NCI-H128 (cell line): ENCODE results near the gene OR52A5.

Experiments used
- DNase-seq: peaks from one replicate; lab custom pipeline; 2025; ENCODE audit not compliant: unreplicated experiment; lab: John Stamatoyannopoulos, UW

Gene OR52A5

DNA sequence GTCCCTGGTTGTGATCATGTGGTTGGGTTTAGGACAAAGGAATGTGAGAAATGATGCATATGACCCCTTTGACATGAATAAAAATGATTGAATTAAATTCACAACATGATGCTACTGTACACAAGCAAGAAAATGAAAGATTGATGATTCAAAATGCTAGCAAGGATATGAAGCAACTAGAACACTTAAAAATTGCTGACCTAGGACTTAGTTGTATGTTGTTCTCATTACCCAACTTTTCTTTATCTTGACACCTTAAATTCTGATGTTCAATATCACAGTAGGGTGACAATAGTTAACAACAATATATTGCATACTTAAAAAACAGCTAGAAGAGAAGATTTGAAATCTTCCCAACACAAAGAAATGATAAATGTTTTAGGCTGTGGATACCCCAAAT, 20.6 kb downstream of the OR52A5 start:
- no peak for DNase-seq

GRCh38 chr11:5115339-5115738, 22.8 kb downstream of the OR52A5 start:
- no peak for DNase-seq

DNA sequence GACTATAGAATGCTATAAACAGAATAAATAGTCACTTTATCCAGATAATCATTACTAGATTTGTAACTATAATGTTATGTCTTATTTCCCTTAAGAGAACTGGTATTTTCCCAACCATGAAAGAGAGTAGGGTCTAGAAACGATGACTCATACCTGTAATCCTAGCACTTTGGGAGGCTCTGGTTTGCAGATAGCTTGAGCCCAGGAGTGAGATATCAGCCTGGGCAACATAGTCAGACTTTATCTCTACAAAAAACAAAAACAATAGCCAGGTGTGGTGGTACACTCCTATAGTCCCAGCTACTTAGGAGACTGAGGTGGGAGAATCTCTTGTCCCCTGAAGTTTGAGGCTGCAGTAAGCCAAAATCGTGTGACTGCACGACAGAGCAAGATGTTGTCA, 30.9 kb downstream of the OR52A5 start:
- no peak for DNase-seq

DNA sequence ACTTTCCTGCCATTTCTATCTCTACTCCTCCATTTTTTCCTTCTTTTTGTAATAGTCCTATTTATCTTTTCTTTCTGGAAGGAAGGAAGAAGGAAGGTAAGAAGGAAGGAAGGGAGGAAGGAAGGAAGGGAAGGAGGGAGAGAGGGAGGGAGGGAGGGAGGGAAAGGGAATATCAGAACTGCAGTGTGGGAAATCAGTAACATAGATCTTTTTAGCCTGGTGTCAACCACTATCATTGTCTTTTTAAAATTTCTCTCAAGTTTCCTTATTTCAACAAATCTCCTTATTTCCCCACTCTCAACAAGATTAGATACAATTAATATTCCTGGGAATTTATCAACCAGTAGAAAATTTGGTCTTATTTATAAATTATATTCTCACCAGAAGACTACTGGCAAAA, 35.1 kb downstream of the OR52A5 start:
- DNase-seq = no peak

DNA sequence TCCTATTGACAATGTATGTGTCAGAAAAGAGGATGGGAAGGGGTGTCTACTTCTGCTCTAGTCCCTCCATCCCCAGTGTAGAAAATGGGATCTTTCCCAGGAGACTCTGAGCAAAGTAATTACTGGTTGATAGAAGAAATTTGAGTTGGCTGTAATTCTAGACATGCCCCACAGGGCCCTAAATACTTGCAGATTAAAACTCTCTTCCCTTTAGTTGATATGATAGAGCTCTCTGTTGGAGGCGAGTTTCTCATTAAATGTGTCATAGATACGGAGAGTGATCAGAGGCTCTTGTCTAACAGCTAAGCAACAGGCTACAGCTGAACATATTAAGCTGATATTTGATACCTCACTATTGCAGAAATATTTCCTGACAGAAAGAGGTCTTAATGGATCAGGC, 35.9 kb downstream of the OR52A5 start:
- no peak for DNase-seq

DNA sequence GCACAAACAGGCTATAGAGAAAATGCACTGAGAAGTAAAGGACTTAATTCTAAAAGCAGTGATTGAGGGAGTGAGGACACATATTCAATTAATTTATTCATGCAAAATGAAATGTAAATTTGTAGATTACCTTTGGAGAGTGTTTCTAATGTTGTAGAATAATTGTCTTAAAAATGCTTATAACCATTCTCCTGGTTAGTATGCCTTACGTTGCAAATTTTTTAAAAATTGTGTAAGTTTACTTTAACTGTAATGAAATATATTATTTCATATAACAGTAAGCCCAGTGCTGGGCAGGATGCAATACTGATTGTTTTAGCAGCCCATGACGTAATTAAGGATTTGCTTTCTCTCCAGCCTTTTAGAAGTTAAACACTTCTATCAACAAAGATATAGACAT, 42.1 kb downstream of the OR52A5 start:
- no peak for DNase-seq

GRCh38 chr11:5092821-5093585, 45.2 kb downstream of the OR52A5 start:
- DNase-seq = no peak

- DNase-seq = no peak
Observed at GRCh38 chr11:5090668-5091067, 47.5 kb downstream of the OR52A5 start.

GRCh38 chr11:5088556-5088955, 49.6 kb downstream of the OR52A5 start:
- DNase-seq = no peak

DNA sequence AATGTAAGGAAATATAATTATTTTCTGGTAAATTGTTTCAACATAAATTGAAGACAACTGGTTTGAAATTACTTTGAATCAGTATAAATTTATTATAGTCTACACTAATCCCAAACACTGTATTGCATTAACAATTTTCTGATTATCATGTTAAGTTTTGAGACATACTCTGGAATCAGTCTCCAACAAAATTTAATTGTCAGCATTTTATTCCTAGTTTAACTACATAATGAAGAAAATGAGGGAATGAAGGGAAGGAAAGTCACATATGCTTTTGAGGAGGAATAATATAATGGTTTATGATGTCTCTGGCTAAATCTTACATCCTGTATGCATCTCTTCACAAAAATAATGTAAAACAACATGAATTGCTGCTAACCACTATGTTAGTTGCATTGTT, 54.6 kb downstream of the OR52A5 start:
- no peak for DNase-seq

GRCh38 chr11:5081405-5081804, 56.8 kb downstream of the OR52A5 start:
- no peak for DNase-seq
